Central memory CD8-positive, alpha-beta T cell (primary cell): ENCODE results near the gene EPHX1.
"Not testable (repeated sequence)": the region's sequence is repeated elsewhere in the genome, so short reads cannot be mapped to it uniquely, and the experiment has no call there.

Experiments
- ATAC-seq: fragments of 150-1000 bp; cut with Tn5 transposase; replicated peaks from 2 replicates; pipeline ENCODE4 v1.10.0; 2022; ENCODE audit warnings: mild to moderate bottlenecking, moderate FRiP score, moderate number of reproducible peaks; ENCODE audit not compliant: poor library complexity, severe bottlenecking; ENCODE audit errors: extremely low read depth
- DNase-seq, 2 donors: peaks; one replicate each; pipeline ENCODE4 v3.0.0; 2021; ENCODE audit warnings: low spot score in 2 of 2
- H3K27ac Mint-ChIP-seq: one replicate; pipeline ENCODE4 v1.8.0; 2022; ENCODE audit warnings: low read depth, mild to moderate bottlenecking, moderate library complexity, mixed read lengths
- H3K27me3 Mint-ChIP-seq: one replicate; pipeline ENCODE4 v1.8.0; 2022; ENCODE audit warnings: mixed read lengths
- H3K36me3 Mint-ChIP-seq: one replicate; pipeline ENCODE4 v1.8.0; 2022; ENCODE audit warnings: mild to moderate bottlenecking, moderate library complexity, mixed read lengths; ENCODE audit not compliant: insufficient read depth
- H3K4me1 Mint-ChIP-seq: one replicate; pipeline ENCODE4 v1.8.0; 2022; ENCODE audit warnings: mixed read lengths
- H3K4me3 Mint-ChIP-seq: one replicate; pipeline ENCODE4 v1.8.0; 2022; ENCODE audit warnings: mild to moderate bottlenecking, moderate library complexity, mixed read lengths
- H3K9me3 Mint-ChIP-seq: one replicate; pipeline ENCODE4 v1.8.0; 2022; ENCODE audit warnings: mixed read lengths

Gene EPHX1

GRCh38 chr1:225827076-225827475 lies 17.2 kb downstream of the EPHX1 start:
- no peaks in the 10 kb centered on the region for H3K4me1 Mint-ChIP-seq
- no peaks in the 10 kb centered on the region for H3K9me3 Mint-ChIP-seq
- H3K36me3 Mint-ChIP-seq, result peaks cover 2% of the 10 kb centered on the region
- no peak overlapping the region for H3K27ac Mint-ChIP-seq
- no peak overlapping the region for H3K4me3 Mint-ChIP-seq
- ATAC-seq, result no peak
- DNase-seq, result no peak
- H3K27me3 Mint-ChIP-seq, result no peaks in the 10 kb centered on the region

- H3K4me3 Mint-ChIP-seq, result no peak overlapping the region
- H3K36me3 Mint-ChIP-seq, result peaks cover 2% of the 10 kb centered on the region
- DNase-seq, result no peak
- no peak overlapping the region for H3K27ac Mint-ChIP-seq
- no peaks in the 10 kb centered on the region for H3K27me3 Mint-ChIP-seq
- no peak for ATAC-seq
- H3K9me3 Mint-ChIP-seq, result no peaks in the 10 kb centered on the region
- no peaks in the 10 kb centered on the region for H3K4me1 Mint-ChIP-seq
These were observed 18.9 kb downstream of the EPHX1 start for GRCh38 chr1:225828706-225829345.

GRCh38 chr1:225830841-225831240 lies 20.9 kb downstream of the EPHX1 start:
- H3K4me1 Mint-ChIP-seq, result no peaks in the 10 kb centered on the region
- ATAC-seq (no peak), DNase-seq (no peak)
- no peaks in the 10 kb centered on the region for H3K9me3 Mint-ChIP-seq
- peaks cover 2% of the 10 kb centered on the region for H3K36me3 Mint-ChIP-seq
- no peak overlapping the region for H3K4me3 Mint-ChIP-seq
- no peaks in the 10 kb centered on the region for H3K27me3 Mint-ChIP-seq
- no peak overlapping the region for H3K27ac Mint-ChIP-seq

- Mint-ChIP-seq H3K27ac (no peak overlapping the region), H3K4me3 (no peak overlapping the region), H3K9me3 (no peaks in the 10 kb centered on the region), H3K4me1 (peaks cover 3% of the 10 kb centered on the region), H3K36me3 (no peaks in the 10 kb centered on the region), H3K27me3 (no peaks in the 10 kb centered on the region)
- ATAC-seq (no peak), DNase-seq (no peak)
These were observed 24.7 kb downstream of the EPHX1 start for GRCh38 chr1:225834417-225835329.

GRCh38 chr1:225835856-225836255 lies 25.9 kb downstream of the EPHX1 start:
- ATAC-seq, result no peak
- Mint-ChIP-seq H3K4me3 (no peak overlapping the region), H3K27me3 (no peaks in the 10 kb centered on the region), H3K36me3 (peaks cover under 1% of the 10 kb centered on the region), H3K9me3 (no peaks in the 10 kb centered on the region), H3K27ac (no peak overlapping the region), H3K4me1 (peaks cover 9% of the 10 kb centered on the region)
- DNase-seq, result no peak

- H3K4me3 Mint-ChIP-seq, DNase-seq, H3K36me3 Mint-ChIP-seq, H3K27me3 Mint-ChIP-seq, H3K9me3 Mint-ChIP-seq, ATAC-seq, H3K27ac Mint-ChIP-seq: not testable (repeated sequence)
- H3K4me1 Mint-ChIP-seq, result peaks cover 12% of the 10 kb centered on the region
These were observed 26.4 kb downstream of the EPHX1 start for GRCh38 chr1:225836296-225836695.

- no peaks in the 10 kb centered on the region for H3K27me3 Mint-ChIP-seq
- peaks cover 19% of the 10 kb centered on the region for H3K4me1 Mint-ChIP-seq
- H3K9me3 Mint-ChIP-seq, result no peaks in the 10 kb centered on the region
- ATAC-seq (no peak), DNase-seq (no peak)
- peaks cover 6% of the 10 kb centered on the region for H3K36me3 Mint-ChIP-seq
- no peak overlapping the region for H3K4me3 Mint-ChIP-seq
- no peak overlapping the region for H3K27ac Mint-ChIP-seq
These were observed 28.9 kb downstream of the EPHX1 start for GRCh38 chr1:225838793-225839192.

- ATAC-seq (no peak), DNase-seq (no peak)
- H3K9me3 Mint-ChIP-seq, result no peaks in the 10 kb centered on the region
- no peaks in the 10 kb centered on the region for H3K27me3 Mint-ChIP-seq
- H3K4me3 Mint-ChIP-seq, result no peak overlapping the region
- no peak overlapping the region for H3K27ac Mint-ChIP-seq
- peaks cover 11% of the 10 kb centered on the region for H3K36me3 Mint-ChIP-seq
- H3K4me1 Mint-ChIP-seq, result peaks cover 19% of the 10 kb centered on the region
These were observed 30.3 kb downstream of the EPHX1 start for GRCh38 chr1:225840223-225840610.

GRCh38 chr1:225840713-225841112 lies 30.8 kb downstream of the EPHX1 start:
- Mint-ChIP-seq H3K27me3 (no peaks in the 10 kb centered on the region), H3K4me3 (no peak overlapping the region), H3K4me1 (peaks cover 19% of the 10 kb centered on the region), H3K9me3 (no peaks in the 10 kb centered on the region), H3K27ac (no peak overlapping the region), H3K36me3 (peaks cover 13% of the 10 kb centered on the region)
- no peak for DNase-seq
- ATAC-seq, result no peak

GRCh38 chr1:225842074-225842473 lies 32.1 kb downstream of the EPHX1 start:
- Mint-ChIP-seq H3K36me3 (peaks cover 13% of the 10 kb centered on the region), H3K4me3 (no peak overlapping the region), H3K27ac (peak overlapping the region; percentile 35), H3K27me3 (no peaks in the 10 kb centered on the region), H3K4me1 (peaks cover 21% of the 10 kb centered on the region), H3K9me3 (no peaks in the 10 kb centered on the region)
- ATAC-seq (no peak), DNase-seq (no peak)

GRCh38 chr1:225842788-225843425 lies 33.0 kb downstream of the EPHX1 start:
- Mint-ChIP-seq H3K4me3 (no peak overlapping the region), H3K27me3 (no peaks in the 10 kb centered on the region), H3K36me3 (peaks cover 15% of the 10 kb centered on the region), H3K27ac (peak overlapping the region; percentile 35), H3K9me3 (no peaks in the 10 kb centered on the region), H3K4me1 (peaks cover 29% of the 10 kb centered on the region)
- DNase-seq (no peak), ATAC-seq (no peak)

- no peak for DNase-seq
- Mint-ChIP-seq H3K27ac (peak overlapping the region; percentile 11), H3K9me3 (no peaks in the 10 kb centered on the region), H3K4me3 (no peak overlapping the region), H3K27me3 (no peaks in the 10 kb centered on the region), H3K4me1 (peaks cover 34% of the 10 kb centered on the region), H3K36me3 (peaks cover 18% of the 10 kb centered on the region)
- no peak for ATAC-seq
These were observed 33.5 kb downstream of the EPHX1 start for GRCh38 chr1:225843426-225843795.
